ENCODE data around the gene EIF2B1. TPM values are rescaled to one million over a fixed set of nuclear protein-coding genes. Genes with fewer than 3 reads are reported as not detected.

Gene EIF2B1
- 57.8 and 63.8 TPM in 2 replicates for total RNA-seq
- long read RNA-seq, transcript EIF2B1-201 (9 exons, 2,477 nt), result major isoform, 268 of 312 reads
- long read RNA-seq, partial matches to known transcripts, result 8 of 312 reads
- long read RNA-seq, other reads (novel, unspliced or antisense), result 32 of 312 reads

GRCh38 chr12:123633379-123634141, at the start of gene EIF2B1, which contains the start of gene GTF2H3:
Gene EIF2B1, minus strand, starts transcription at chr12:123633686. Its CDS starts 129 bp downstream, at chr12:123633557.
Gene GTF2H3, plus strand, starts transcription at chr12:123633829. Its CDS starts 31 bp downstream, at chr12:123633860.
- peak within 1 kb of the TSS; percentile 94 for H3K27ac Mint-ChIP-seq (ENCODE audit: unreplicated experiment)
- H3K4me1 Mint-ChIP-seq, result peaks cover 22% of the 10 kb centered on the region
- H3K27me3 Mint-ChIP-seq (ENCODE audit: low read depth), result no peaks in the 10 kb centered on the region
- H3K4me3 Mint-ChIP-seq, result peak within 1 kb of the TSS; percentile 99
- peaks cover 6% of the 10 kb centered on the region for H3K36me3 Mint-ChIP-seq (ENCODE audit: low read depth)
- peak; percentile 86 for DNase-seq (ENCODE audit: low read depth, low spot score)
- no peaks in the 10 kb centered on the region for H3K9me3 Mint-ChIP-seq
- no peak for TF ChIP-seq CTCF (conservative IDR thresholded peaks at IDR 0.05)

GRCh38 chr12:123681605-123682004, 48.1 kb upstream of the EIF2B1 start:
- Mint-ChIP-seq H3K4me1 (no peaks in the 10 kb centered on the region), H3K4me3 (no peak overlapping the region), H3K36me3 (ENCODE audit: low read depth) (peaks cover 2% of the 10 kb centered on the region), H3K27me3 (ENCODE audit: low read depth) (no peaks in the 10 kb centered on the region), H3K27ac (ENCODE audit: unreplicated experiment) (no peak overlapping the region), H3K9me3 (no peaks in the 10 kb centered on the region)
- TF ChIP-seq CTCF (conservative IDR thresholded peaks at IDR 0.05), result no peak
- no peak for DNase-seq (ENCODE audit: low read depth, low spot score)

- no peak for DNase-seq (ENCODE audit: low read depth, low spot score)
- Mint-ChIP-seq H3K9me3 (no peaks in the 10 kb centered on the region), H3K27me3 (ENCODE audit: low read depth) (no peaks in the 10 kb centered on the region), H3K27ac (ENCODE audit: unreplicated experiment) (no peak overlapping the region), H3K4me3 (no peak overlapping the region), H3K4me1 (no peaks in the 10 kb centered on the region), H3K36me3 (ENCODE audit: low read depth) (no peaks in the 10 kb centered on the region)
- no peak for TF ChIP-seq CTCF (conservative IDR thresholded peaks at IDR 0.05)
Measured at GRCh38 chr12:123678981-123679380, 45.5 kb upstream of the EIF2B1 start.

GRCh38 chr12:123676616-123677320, 43.3 kb upstream of the EIF2B1 start:
- no peak for TF ChIP-seq CTCF (conservative IDR thresholded peaks at IDR 0.05)
- peaks cover 12% of the 10 kb centered on the region for H3K4me1 Mint-ChIP-seq
- no peak overlapping the region for H3K27ac Mint-ChIP-seq (ENCODE audit: unreplicated experiment)
- H3K27me3 Mint-ChIP-seq (ENCODE audit: low read depth), result no peaks in the 10 kb centered on the region
- no peaks in the 10 kb centered on the region for H3K36me3 Mint-ChIP-seq (ENCODE audit: low read depth)
- no peak for DNase-seq (ENCODE audit: low read depth, low spot score)
- no peaks in the 10 kb centered on the region for H3K9me3 Mint-ChIP-seq
- H3K4me3 Mint-ChIP-seq, result peak overlapping the region; percentile 39

GRCh38 chr12:123675436-123675835, 42.0 kb upstream of the EIF2B1 start:
- no peaks in the 10 kb centered on the region for H3K27me3 Mint-ChIP-seq (ENCODE audit: low read depth)
- H3K4me1 Mint-ChIP-seq, result peaks cover 21% of the 10 kb centered on the region
- no peak for TF ChIP-seq CTCF (conservative IDR thresholded peaks at IDR 0.05)
- no peak overlapping the region for H3K4me3 Mint-ChIP-seq
- no peaks in the 10 kb centered on the region for H3K36me3 Mint-ChIP-seq (ENCODE audit: low read depth)
- H3K9me3 Mint-ChIP-seq, result no peaks in the 10 kb centered on the region
- no peak for DNase-seq (ENCODE audit: low read depth, low spot score)
- peak overlapping the region; percentile 82 for H3K27ac Mint-ChIP-seq (ENCODE audit: unreplicated experiment)
